Measurements from ENCODE around the gene TRMT112.

GRCh38 chr11:64285885-64286800 is 31.2 kb downstream of the TRMT112 start:
- TF ChIP-seq CTCF (IDR thresholded peaks at IDR 0.05): no peak
- TF ChIP-seq POLR2A (IDR thresholded peaks at IDR 0.05): no peak
- TF ChIP-seq POLR2AphosphoS5 (IDR thresholded peaks at IDR 0.05): no peak
